ENCODE measurements around the gene CYB5RL.
"Not testable (repeated sequence)": the region's sequence is repeated elsewhere in the genome, so short reads cannot be mapped to it uniquely, and the experiment has no call there.

CYB5RL gene

GRCh38 chr1:54180701-54181360 lies 19.0 kb downstream of the CYB5RL start:
- peak in 1 of 2 experiments; percentile 7 for DNase-seq

DNA sequence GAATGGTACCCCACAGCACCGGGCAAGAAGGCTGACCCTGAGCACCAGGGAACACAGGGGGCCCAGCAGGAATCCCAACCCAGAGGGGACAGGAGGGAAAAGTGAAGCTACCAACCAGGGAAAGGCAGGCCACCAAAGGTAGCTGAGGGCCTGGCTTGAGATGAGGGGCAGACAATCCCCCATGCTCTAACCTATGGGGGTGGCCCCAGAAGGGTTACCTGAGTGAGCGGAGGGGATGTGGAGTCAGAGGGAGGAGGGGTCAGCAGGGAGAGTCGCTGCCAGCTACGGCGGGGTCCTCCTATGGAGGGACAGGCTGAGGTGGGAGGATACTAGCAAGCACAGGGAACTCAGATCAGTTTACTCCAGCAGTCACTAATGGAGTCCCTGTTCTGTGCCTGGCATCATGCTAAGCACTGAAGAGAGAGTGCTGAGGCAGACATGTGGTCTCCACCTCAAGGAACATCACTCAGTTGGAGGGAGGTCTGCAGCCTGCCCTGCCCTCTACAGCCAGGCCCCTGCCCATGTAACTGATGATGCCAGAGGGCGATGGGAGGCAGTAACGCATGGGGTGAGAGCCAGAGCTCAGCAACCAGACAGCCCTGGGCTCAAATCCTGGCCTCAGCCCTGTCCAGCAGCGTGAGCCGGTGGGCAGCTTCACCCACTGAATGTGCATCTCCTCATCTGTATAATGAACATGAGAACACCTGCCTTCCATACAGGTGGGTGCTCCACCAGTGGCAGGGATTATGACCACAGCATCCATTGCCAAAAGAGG lies 21.3 kb downstream of the CYB5RL start:
- no peak for DNase-seq

- no peak for DNase-seq
These were observed 22.1 kb downstream of the CYB5RL start for GRCh38 chr1:54177726-54178125.

DNA sequence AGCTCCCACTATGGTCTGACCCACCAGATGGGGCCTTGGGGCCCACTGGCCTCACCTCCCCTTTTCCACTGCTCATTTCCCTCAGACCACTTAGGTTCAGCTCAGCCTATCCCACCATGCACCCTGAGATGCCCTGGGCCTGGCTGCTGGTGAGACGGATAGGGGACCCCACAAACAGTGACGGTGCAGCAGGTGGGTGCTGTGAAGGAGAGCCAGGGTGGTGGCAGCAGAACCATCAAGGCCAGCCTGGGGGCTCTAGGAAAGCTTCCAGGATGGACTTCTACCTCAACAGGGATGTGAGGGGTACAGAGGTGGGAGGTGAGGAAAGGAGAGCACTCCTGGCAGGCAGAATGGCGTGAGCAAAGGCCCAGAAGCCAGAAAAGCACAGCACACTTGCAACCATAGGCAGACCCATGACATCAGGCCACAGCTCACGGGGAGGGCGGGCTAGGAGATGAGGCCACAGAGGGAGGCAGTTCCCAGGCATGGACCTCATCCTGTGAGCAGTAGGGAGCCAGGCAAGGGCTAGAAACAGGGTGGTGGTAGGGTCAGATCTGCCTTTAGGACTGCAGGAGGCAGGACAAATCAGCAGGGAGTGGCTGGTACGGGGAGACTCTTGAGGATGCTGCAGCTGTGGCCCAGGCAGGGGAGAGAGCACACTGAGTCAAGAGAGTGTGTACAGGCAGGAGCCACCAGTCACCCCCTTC lies 23.1 kb downstream of the CYB5RL start:
- no peak for DNase-seq

GRCh38 chr1:54174106-54174505 lies 25.7 kb downstream of the CYB5RL start:
- no peak for DNase-seq

DNA sequence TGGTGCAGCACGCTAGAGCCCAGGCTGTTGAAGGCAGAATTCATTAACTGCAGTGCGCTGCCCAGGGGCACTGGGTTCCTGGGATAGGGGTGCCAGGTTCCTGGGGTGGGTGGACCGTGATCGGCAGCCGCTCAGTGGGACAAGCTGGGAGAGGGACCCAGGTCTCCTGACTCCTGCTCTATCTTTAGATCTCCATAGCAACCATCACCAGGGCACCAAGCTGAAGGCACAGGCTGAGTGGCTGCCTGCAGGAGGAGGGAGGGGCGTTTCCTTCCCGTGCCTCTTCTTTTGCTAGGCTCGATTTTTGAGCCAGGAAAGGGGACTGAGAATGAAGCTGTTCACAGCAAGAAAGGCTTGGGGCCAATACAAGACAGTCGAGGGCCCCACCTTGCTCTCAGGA lies 26.1 kb downstream of the CYB5RL start:
- no peak for DNase-seq

- DNase-seq: no peak
These were observed 26.9 kb downstream of the CYB5RL start for GRCh38 chr1:54172614-54173599.

- DNase-seq: no peak
These were observed 28.2 kb downstream of the CYB5RL start for GRCh38 chr1:54171606-54172005.

DNA sequence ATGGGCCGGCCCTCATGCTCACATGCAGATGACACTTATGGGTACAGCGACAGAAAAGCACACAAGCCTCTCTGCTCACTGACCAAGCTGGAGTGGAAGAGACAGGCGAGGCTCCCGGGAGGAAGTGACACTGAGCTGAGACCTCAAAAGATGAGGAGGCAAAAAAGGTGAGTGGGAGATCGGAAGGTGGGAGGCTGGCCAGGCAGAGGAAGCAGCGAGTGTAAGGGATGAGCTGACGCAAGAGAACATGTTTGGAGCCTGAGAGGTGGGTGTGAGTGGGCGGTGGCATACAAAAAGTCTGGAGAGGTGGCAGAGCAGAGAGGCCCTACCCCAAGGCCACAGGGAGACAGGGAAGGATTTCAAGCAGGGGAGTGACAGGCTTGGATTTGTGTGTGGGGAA lies 28.8 kb downstream of the CYB5RL start:
- no peak for DNase-seq

GRCh38 chr1:54169068-54169467 lies 30.8 kb downstream of the CYB5RL start:
- no peak for DNase-seq

DNA sequence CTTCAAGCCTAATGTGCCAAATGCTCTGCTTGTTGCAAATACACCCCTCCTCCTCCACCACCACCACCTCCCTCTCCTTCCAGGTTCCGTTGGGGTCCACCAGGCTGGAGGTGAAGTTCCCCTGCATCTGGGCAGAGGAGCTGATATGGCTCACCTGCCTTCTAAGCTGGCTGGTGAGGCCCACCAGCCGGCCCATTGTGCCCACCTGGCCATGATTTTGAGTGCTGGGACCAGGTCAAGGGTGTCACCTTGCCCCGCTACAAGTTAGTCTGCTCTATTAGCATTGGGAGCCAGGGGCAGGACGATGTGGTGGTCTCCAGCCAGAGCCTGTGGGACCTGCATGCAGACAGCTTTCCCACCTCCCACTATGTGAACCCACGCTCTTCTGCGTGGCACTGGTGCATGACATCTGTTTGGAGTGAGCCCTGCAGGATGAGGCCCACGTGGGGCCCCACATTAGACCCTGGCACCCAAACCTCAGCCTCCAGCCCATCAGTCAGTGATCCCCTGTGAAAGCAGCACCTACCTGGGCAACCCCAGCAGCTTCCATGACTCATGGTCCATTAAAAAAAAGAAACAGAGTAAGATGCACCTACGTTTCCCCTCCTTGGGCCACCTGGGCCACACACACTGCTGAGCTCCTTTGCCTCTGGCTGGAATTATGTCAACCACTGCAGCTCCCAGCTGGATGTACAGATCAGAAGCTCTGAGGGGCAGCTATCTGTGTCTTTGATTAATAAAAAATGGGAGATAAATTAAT lies 31.4 kb downstream of the CYB5RL start:
- DNase-seq: no peak

DNA sequence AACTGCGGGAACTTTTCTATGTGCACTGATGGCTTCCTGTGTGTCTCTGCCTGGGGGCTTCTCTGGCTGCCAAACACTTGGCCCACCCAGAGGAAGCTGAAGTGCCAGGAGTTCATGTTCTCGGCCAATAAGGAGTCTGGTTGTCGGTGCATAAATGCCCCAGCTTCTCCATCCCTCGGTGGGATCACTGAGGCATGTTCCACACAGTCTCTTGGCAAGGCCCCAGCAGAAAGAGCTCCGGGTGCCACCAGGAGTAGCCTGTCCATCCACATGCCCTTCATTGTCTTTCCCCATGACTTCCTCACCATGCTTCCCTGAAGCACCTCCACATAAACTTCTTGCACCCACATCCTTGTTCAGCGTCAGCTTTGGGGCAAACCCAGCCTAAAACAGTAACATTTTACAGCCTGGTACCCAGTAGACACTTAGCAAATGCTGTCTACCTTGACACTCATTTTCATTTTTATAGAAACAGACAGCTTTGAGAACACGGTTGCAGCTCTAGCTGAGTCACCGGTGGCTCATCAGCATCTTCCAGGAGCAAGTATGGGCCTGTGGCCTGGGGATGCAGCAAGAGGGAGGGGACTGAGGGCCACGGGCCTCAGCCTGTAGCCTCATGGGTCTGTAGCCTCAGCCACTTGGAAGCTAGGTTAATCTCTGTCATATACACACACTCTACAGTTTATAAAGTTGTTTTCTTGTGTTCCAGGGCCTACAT lies 32.2 kb downstream of the CYB5RL start:
- no peak for DNase-seq

DNA sequence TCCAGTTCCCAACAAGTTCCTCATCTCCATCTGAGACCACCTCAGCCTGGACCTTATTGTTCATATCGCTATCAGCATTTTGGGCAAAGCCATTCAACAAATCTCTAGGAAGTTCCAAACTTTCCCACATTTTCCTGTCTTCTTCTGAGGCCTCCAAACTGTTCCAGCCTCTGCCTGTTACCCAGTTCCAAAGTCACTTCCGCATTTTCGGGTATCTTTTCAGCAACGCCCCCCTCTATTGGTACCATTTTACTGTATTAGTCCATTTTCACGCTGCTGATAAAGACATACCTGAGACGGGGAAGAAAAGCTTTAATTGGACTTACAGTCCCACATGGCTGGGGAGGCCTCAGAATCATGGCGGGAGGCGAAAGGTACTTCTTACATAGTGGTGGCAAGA lies 33.5 kb downstream of the CYB5RL start:
- not testable (repeated sequence) for DNase-seq

DNA sequence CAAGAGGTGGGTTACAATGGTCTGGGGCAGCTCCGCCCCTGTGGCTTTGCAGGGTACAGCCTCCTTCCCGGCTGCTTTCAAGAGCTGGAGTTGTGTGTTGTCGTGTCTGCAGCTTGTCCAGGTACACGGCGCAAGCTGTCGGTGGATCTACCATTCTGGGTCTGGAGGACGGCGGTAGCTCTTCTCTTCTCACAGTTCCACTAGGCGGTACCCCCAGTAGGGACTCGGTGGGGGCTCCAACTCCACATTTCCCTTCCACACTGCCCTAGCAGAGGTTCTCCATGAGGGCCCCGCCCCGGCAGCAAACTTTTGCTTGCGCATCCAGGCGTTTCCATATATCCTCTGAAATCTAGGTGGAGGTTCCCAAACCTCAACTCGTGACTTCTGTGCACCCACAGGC lies 34.7 kb downstream of the CYB5RL start:
- no peak for DNase-seq

DNA sequence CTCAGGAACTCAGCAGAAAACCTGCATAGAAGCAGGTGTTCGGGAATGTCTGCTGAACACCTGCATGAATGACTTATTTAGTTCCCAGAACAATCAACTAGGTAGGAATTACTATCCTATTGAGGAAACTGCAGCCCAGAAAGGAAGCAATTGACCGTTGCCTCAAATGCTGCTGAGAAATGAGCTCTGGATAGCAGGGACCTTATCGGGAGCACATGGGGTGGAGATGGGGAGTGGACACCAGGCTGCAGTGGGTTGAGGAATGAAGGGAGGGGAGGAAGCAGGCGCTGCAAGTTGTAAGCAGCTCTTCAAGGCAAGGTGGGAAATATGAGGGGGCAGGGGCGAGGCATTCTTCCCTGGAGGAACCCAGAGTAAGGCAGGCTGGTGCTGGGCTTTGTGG lies 36.3 kb downstream of the CYB5RL start:
- no peak for DNase-seq

GRCh38 chr1:54163051-54163450 lies 36.8 kb downstream of the CYB5RL start:
- DNase-seq: no peak

- no peak for DNase-seq
These were observed 38.2 kb downstream of the CYB5RL start for GRCh38 chr1:54161495-54162168.

- DNase-seq: no peak
These were observed 39.5 kb downstream of the CYB5RL start for GRCh38 chr1:54160351-54160750.

- DNase-seq: no peak
These were observed 40.0 kb downstream of the CYB5RL start for GRCh38 chr1:54159733-54160316.

DNA sequence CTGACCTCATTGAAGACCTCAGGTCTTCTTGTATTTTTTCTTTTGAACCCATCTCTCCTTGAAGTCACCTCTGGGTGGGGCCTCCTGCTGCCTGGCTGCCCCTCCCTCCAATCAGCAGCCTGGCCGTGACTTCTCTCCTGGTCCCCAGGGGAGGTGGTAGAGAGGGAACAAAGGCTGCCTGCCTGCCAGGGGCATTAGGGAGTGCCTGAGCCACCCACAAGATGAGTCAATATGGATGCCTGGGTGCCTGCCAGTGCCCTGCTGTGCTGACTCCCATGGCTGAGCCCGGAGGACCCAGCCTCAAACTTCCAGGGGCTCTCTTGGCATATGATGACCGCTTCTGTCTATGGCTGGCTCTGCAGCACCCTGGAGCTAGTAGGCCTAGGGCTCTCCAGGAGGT lies 41.8 kb downstream of the CYB5RL start:
- DNase-seq: no peak
